ENCODE results near the gene TTLL5. TPM values are rescaled to one million over a fixed set of nuclear protein-coding genes. Genes with fewer than 3 reads are reported as not detected.

The TTLL5 gene
- total RNA-seq, 4 donors from 2014 or later, result 36.3 to 61.8 (median 36.7) TPM

- WGBS, 2 donors, result 86 to 89% methylated on average over 1 of the region's 1 CpG
- Histone ChIP-seq H3K4me1 (peaks cover 0 to 14% (median 5%) of the 10 kb centered on the region in 4 donors), H3K36me3 (no peaks in the 10 kb centered on the region), H3K9me3 (no peaks in the 10 kb centered on the region), H3K27me3 (no peaks in the 10 kb centered on the region), H3K4me3 (no peak overlapping the region), H3K27ac (peak overlapping the region in 1 of 4 donors; percentile 13)
- DNase-seq (ENCODE audit: low spot score in 2 of 2), result no peak
- TF ChIP-seq EP300 (IDR thresholded peaks at IDR 0.05) (no peak), POLR2A (IDR thresholded peaks at IDR 0.05) (no peak)
- TF ChIP-seq, protein P1, sequence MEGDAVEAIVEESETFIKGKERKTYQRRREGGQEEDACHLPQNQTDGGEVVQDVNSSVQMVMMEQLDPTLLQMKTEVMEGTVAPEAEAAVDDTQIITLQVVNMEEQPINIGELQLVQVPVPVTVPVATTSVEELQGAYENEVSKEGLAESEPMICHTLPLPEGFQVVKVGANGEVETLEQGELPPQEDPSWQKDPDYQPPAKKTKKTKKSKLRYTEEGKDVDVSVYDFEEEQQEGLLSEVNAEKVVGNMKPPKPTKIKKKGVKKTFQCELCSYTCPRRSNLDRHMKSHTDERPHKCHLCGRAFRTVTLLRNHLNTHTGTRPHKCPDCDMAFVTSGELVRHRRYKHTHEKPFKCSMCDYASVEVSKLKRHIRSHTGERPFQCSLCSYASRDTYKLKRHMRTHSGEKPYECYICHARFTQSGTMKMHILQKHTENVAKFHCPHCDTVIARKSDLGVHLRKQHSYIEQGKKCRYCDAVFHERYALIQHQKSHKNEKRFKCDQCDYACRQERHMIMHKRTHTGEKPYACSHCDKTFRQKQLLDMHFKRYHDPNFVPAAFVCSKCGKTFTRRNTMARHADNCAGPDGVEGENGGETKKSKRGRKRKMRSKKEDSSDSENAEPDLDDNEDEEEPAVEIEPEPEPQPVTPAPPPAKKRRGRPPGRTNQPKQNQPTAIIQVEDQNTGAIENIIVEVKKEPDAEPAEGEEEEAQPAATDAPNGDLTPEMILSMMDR (IDR thresholded peaks at IDR 0.05), result no peak
Measured at GRCh38 chr14:75877292-75877691, 216.2 kb downstream of the TTLL5 start.

DNA sequence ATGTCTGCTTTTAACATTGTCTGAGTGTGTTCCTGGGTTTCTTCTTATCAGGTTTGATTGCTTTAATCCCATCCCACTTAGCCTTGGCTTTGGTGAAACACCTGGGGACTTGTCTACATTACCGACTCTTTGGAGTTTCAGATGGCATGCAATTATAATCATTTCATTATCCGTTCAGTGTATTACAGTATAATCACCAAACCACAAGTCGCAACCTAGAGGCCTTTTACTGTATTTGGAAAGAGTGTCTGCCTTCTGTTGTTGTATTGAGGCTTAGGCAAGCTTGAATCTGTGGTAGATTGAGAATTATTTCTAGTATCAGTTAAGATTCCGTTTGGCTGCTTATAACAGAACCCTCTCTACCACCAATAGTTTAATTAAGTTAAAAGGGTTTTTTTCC is 216.8 kb downstream of the TTLL5 start:
- 77 to 78% methylated on average over 4 of the region's 4 CpGs for whole genome bisulfite sequencing, 2 donors

DNA sequence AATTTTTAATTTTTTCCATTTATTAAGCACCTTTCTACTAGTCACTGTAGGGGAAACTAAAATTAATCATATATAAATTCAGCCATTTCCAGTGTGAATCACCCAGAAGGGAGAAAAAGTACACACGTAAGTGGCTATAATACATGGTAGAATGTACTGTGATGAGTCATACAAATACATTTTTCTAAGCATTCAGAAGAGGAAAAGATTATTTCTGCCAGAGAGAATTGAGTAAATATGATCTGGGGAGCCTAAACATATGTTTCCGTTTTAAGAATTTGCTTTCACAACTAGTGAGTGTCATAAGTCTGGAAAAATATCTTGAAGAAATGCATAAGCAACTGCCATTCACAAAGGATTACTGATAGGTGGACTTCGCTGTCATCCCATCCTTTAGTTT is 218.0 kb downstream of the TTLL5 start:
- H3K36me3 ChIP-seq, result peaks cover 0 to 7% (median 0%) of the 10 kb centered on the region in 3 donors
- H3K4me1 ChIP-seq, result peaks cover 0 to 20% (median 7%) of the 10 kb centered on the region in 4 donors
- DNase-seq (ENCODE audit: low spot score in 2 of 2), result no peak
- H3K27me3 ChIP-seq, result no peaks in the 10 kb centered on the region
- no peaks in the 10 kb centered on the region for H3K9me3 ChIP-seq
- whole genome bisulfite sequencing, 2 donors, result 70 to 78% methylated on average over 3 of the region's 3 CpGs
- no peak overlapping the region for H3K27ac ChIP-seq
- TF ChIP-seq POLR2A (IDR thresholded peaks at IDR 0.05) (no peak), EP300 (IDR thresholded peaks at IDR 0.05) (no peak)
- TF ChIP-seq, protein P1 (IDR thresholded peaks at IDR 0.05), result no peak
- H3K4me3 ChIP-seq, result no peak overlapping the region

More for the DNA sequence above, 216.8 kb downstream of the TTLL5 start:
- no peaks in the 10 kb centered on the region for H3K27me3 ChIP-seq
- TF ChIP-seq, protein P1 (IDR thresholded peaks at IDR 0.05), result no peak
- TF ChIP-seq EP300 (IDR thresholded peaks at IDR 0.05), result no peak
- TF ChIP-seq POLR2A (IDR thresholded peaks at IDR 0.05), result no peak
- H3K9me3 ChIP-seq, result no peaks in the 10 kb centered on the region
- no peaks in the 10 kb centered on the region for H3K36me3 ChIP-seq
- H3K4me3 ChIP-seq, result no peak overlapping the region
- H3K27ac ChIP-seq, result peak overlapping the region in 1 of 4 donors; percentile 13
- DNase-seq (ENCODE audit: low spot score in 2 of 2), result no peak
- H3K4me1 ChIP-seq, result peaks cover 0 to 14% (median 5%) of the 10 kb centered on the region in 4 donors

- WGBS, 2 donors, result 85 to 100% methylated on average over 1 of the region's 1 CpG
- Histone ChIP-seq H3K27me3 (no peaks in the 10 kb centered on the region), H3K4me1 (peaks cover 0 to 25% (median 9%) of the 10 kb centered on the region in 4 donors), H3K36me3 (peaks cover 0 to 10% (median 0%) of the 10 kb centered on the region in 3 donors), H3K27ac (no peak overlapping the region), H3K4me3 (no peak overlapping the region), H3K9me3 (no peaks in the 10 kb centered on the region)
- no peak for DNase-seq (ENCODE audit: low spot score in 2 of 2)
- TF ChIP-seq, protein P1 (IDR thresholded peaks at IDR 0.05), result no peak
- TF ChIP-seq EP300 (IDR thresholded peaks at IDR 0.05) (no peak), POLR2A (IDR thresholded peaks at IDR 0.05) (no peak)
Measured at GRCh38 chr14:75880512-75880911, 219.5 kb downstream of the TTLL5 start.

- no peak overlapping the region for H3K4me3 ChIP-seq
- DNase-seq (ENCODE audit: low spot score in 2 of 2), result no peak
- peaks cover 0 to 27% (median 9%) of the 10 kb centered on the region in 4 donors for H3K4me1 ChIP-seq
- WGBS, 2 donors, result 95 to 96% methylated on average over 5 of the region's 5 CpGs
- no peaks in the 10 kb centered on the region for H3K9me3 ChIP-seq
- peaks cover 0 to 10% (median 0%) of the 10 kb centered on the region in 3 donors for H3K36me3 ChIP-seq
- no peaks in the 10 kb centered on the region for H3K27me3 ChIP-seq
- H3K27ac ChIP-seq, result no peak overlapping the region
- TF ChIP-seq POLR2A (IDR thresholded peaks at IDR 0.05), result no peak
- TF ChIP-seq, protein P1 (IDR thresholded peaks at IDR 0.05), result no peak
- TF ChIP-seq EP300 (IDR thresholded peaks at IDR 0.05), result no peak
Measured at GRCh38 chr14:75881994-75882393, 220.9 kb downstream of the TTLL5 start.

Data from tibial nerve (tissue), 4 donors.